Tibial artery (tissue), 4 donors: ENCODE results near the gene PRM2.

Source experiments
- DNase-seq, 2 donors: peaks; one replicate each; pipeline ENCODE4 v3.0.0-alpha.2; 2019
- H3K27ac ChIP-seq, 2 donors: fragments of 200-600 bp; sonication (generic) in 1 of 2; 1 replicate in 1 of 2; 2 replicates in 1 of 2; pipeline ENCODE4 v1.5.1; 2018 to 2019; ENCODE audit warnings: mild to moderate bottlenecking in 1 of 2
- H3K27me3 ChIP-seq, 2 donors: fragments of 200-600 bp; sonication (generic) in 1 of 2; one replicate each; pipeline versions ENCODE4 v1.5.1 to v1.6.0; 2016 to 2019
- H3K36me3 ChIP-seq, 3 donors: fragments of 200-600 bp; sonication (generic) in 2 of 3; one replicate each; pipeline ENCODE4 v1.5.1; 2016 to 2019; ENCODE audit warnings: mild to moderate bottlenecking in 2 of 3
- H3K4me1 ChIP-seq, 4 donors: fragments of 200-600 bp; sonication (generic) in 2 of 4; 1 replicate in 3 of 4; 2 replicates in 1 of 4; pipeline ENCODE4 v1.5.1; 2016 to 2019
- H3K4me3 ChIP-seq, 2 donors: fragments of 200-600 bp; sonication (generic) in 1 of 2; 1 replicate in 1 of 2; 2 replicates in 1 of 2; pipeline ENCODE4 v1.5.1; 2018 to 2019; ENCODE audit warnings: mild to moderate bottlenecking in 2 of 2
- H3K9me3 ChIP-seq, 3 donors: fragments of 200-600 bp; sonication (generic) in 1 of 3; one replicate each; pipeline ENCODE4 v1.5.1; 2016 to 2019
- intact Hi-C: fragments of 100-400 bp; cut with DNase I; formaldehyde crosslinking; loops from one replicate; pipeline ENCODE4 v1.15.0; 2023; ENCODE audit warnings: low total_unique reads
- TF ChIP-seq, protein P1 (sequence below), 2 experiments: fragments of 200-600 bp in 1 of 2; fragments of 450-650 bp in 1 of 2; IDR thresholded peaks; one replicate each; pipeline ENCODE4 v1.5.1; 2017 to 2019; ENCODE audit warnings: antibody characterized with exemption in 2 of 2, mild to moderate bottlenecking in 1 of 2, moderate library complexity in 1 of 2

The PRM2 gene

DNA sequence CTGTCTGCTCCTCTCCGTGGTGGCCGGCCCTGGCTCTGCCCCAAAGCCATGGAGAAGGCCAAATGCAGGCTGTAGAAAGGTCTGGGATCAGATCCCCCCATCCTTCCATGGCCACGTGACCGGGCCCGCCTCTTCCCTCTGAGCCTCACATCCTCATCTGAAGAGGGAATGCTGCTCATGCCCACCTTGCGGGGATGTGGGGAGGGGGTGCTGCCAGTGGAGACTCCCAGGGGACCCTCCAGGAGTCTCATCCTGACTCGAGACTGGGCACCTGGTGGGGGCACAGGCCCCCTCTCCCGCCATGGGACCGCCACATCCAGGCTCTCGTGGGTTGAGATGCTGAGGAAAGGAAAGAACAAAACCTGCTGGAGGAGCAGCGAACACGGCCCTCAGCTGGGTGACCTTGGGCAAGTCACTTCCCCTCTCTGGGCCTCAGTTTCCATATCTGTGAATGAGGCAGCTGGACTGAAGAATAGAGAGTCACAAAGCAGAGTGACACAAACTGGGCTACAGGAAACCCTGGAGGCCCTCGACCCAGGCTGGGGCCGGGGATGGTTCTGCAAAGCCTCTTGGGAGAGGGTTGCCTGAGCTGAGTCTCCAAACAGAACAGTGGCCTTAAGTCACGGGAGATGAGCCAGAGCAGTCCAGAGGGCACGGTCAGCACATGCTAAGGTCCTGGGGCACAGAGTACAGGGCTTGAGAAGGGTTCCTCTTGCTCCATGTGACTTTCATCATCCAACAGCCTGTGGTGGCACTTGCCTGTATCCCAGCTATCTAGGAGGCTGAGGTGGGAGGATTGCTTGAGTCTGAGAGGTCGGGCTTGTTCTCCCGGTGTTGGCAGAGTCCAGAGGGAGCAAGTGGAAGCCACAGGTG lies 50.4 kb downstream of the PRM2 start:
- H3K36me3 ChIP-seq = no peaks in the 10 kb centered on the region
- no peaks in the 10 kb centered on the region for H3K27me3 ChIP-seq
- intact Hi-C loops = no loop called here
- peak overlapping the region in 1 of 2 donors; percentile 38 for H3K27ac ChIP-seq
- no peaks in the 10 kb centered on the region for H3K9me3 ChIP-seq
- peak overlapping the region; percentile 28 to 31 for H3K4me3 ChIP-seq
- TF ChIP-seq, protein P1, sequence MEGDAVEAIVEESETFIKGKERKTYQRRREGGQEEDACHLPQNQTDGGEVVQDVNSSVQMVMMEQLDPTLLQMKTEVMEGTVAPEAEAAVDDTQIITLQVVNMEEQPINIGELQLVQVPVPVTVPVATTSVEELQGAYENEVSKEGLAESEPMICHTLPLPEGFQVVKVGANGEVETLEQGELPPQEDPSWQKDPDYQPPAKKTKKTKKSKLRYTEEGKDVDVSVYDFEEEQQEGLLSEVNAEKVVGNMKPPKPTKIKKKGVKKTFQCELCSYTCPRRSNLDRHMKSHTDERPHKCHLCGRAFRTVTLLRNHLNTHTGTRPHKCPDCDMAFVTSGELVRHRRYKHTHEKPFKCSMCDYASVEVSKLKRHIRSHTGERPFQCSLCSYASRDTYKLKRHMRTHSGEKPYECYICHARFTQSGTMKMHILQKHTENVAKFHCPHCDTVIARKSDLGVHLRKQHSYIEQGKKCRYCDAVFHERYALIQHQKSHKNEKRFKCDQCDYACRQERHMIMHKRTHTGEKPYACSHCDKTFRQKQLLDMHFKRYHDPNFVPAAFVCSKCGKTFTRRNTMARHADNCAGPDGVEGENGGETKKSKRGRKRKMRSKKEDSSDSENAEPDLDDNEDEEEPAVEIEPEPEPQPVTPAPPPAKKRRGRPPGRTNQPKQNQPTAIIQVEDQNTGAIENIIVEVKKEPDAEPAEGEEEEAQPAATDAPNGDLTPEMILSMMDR (IDR thresholded peaks at IDR 0.05) = no peak
- DNase-seq = no peak
- peaks cover 0 to 22% (median 7%) of the 10 kb centered on the region in 4 donors for H3K4me1 ChIP-seq
